Small intestine (tissue), 16 donors: ENCODE data around the gene ENAH. TPM values are rescaled to one million over a fixed set of nuclear protein-coding genes. Genes with fewer than 3 reads are reported as not detected.
"Not testable (repeated sequence)": the region's sequence is repeated elsewhere in the genome, so short reads cannot be mapped to it uniquely, and the experiment has no call there.

ENCODE experiments used
- DNase-seq, 2 donors: peaks; one replicate each; pipeline versions ENCODE4 v3.0.0 to v3.0.0-alpha.2; 2013
- FAIRE-seq: peaks from 2 replicates; lab custom pipeline; 2012; peaks lifted over from hg19 to GRCh38; lab: Jason Lieb, UNC
- H3K27ac ChIP-seq, 3 donors: one replicate each; pipeline ENCODE4 v1.5.1; 2013; ENCODE audit warnings: low read length in 2 of 3, mild to moderate bottlenecking in 2 of 3, control low read depth in 1 of 3, inconsistent platforms in 1 of 3, low read depth in 1 of 3, moderate library complexity in 1 of 3
- H3K27me3 ChIP-seq, 3 donors: one replicate each; pipeline ENCODE4 v1.6.1; 2013; ENCODE audit warnings: low read length in 3 of 3, inconsistent platforms in 1 of 3; ENCODE audit not compliant: control insufficient read depth in 3 of 3, insufficient read depth in 3 of 3
- H3K36me3 ChIP-seq, 3 donors: one replicate each; pipeline ENCODE4 v1.6.1; 2013; ENCODE audit warnings: low read length in 3 of 3, inconsistent platforms in 1 of 3, low read depth in 1 of 3, mild to moderate bottlenecking in 1 of 3, moderate library complexity in 1 of 3; ENCODE audit not compliant: control insufficient read depth in 3 of 3, insufficient read depth in 2 of 3
- H3K4me1 ChIP-seq, 3 donors: one replicate each; pipeline ENCODE4 v1.6.1; 2013; ENCODE audit warnings: low read length in 2 of 3, inconsistent platforms in 1 of 3, low read depth in 1 of 3, mild to moderate bottlenecking in 1 of 3, moderate library complexity in 1 of 3; ENCODE audit not compliant: control insufficient read depth in 3 of 3, insufficient read depth in 2 of 3
- H3K4me3 ChIP-seq, 3 donors: one replicate each; pipeline ENCODE4 v1.5.1; 2013; ENCODE audit warnings: low read length in 3 of 3, control low read depth in 1 of 3, inconsistent platforms in 1 of 3, low read depth in 1 of 3, mild to moderate bottlenecking in 1 of 3, moderate library complexity in 1 of 3
- H3K9me3 ChIP-seq, 2 donors: one replicate each; pipeline ENCODE4 v1.6.1; 2013; ENCODE audit warnings: low read depth in 1 of 2, low read length in 1 of 2; ENCODE audit not compliant: control insufficient read depth in 2 of 2, insufficient read depth in 1 of 2
- WGBS, 3 donors: extraction: QIAGEN DNeasy Blood & Tissue Kit; methylation state at CpG; one replicate each; pipeline ENCODE4 v1.1.7; 2013; 5-methylcytosine and 5-hydroxymethylcytosine counted together
- long read RNA-seq, 10 donors: transcript quantifications; one replicate each; lab custom pipeline, GENCODE V29; 2026
- polyA plus RNA-seq, 4 donors: library from polyadenylated mRNA; stranded (reverse) in 3 of 4; unstranded in 1 of 4; fragments of 200-250 nt in 3 of 4; fragments of 120-200 nt in 1 of 4; gene quantifications; one replicate each; pipeline versions ENCODE4 v1.2.1 to v1.2.3, GENCODE V29; 2013
- donor health status: healthy with polysubstance abuse.
- donor health status: control.
- donor health status: control.
- donor health status: Bipolar disorder and iron deficiency.
- donor health status: healthy.

Gene ENAH
- polyA plus RNA-seq, result 10 to 100 TPM in 2 of 4 donors, 1 to 10 TPM in 2; 4.5 to 26.0 (median 13.9) TPM
- long read RNA-seq, donor 1, result 0 reads
- long read RNA-seq, donor 2, result 0 reads
- long read RNA-seq, donor 3, partial matches to known transcripts, result 0 of 1 reads
- long read RNA-seq, donor 3, other reads (novel, unspliced or antisense), result 0 of 1 reads
- long read RNA-seq, donor 4, result 0 reads
- long read RNA-seq, donor 5, partial matches to known transcripts, result 0 of 1 reads
- long read RNA-seq, donor 5, other reads (novel, unspliced or antisense), result 0 of 1 reads
- long read RNA-seq, donor 6, partial matches to known transcripts, result 0 of 3 reads
- long read RNA-seq, donor 6, other reads (novel, unspliced or antisense), result 0 of 3 reads
- long read RNA-seq, donor 7, result 0 reads
- long read RNA-seq, donor 8, result 0 reads
- long read RNA-seq, donor 9, result 0 reads
- long read RNA-seq, donor 10, partial matches to known transcripts, result 5 of 9 reads
- long read RNA-seq, donor 10, other reads (novel, unspliced or antisense), result 0 of 9 reads

DNA sequence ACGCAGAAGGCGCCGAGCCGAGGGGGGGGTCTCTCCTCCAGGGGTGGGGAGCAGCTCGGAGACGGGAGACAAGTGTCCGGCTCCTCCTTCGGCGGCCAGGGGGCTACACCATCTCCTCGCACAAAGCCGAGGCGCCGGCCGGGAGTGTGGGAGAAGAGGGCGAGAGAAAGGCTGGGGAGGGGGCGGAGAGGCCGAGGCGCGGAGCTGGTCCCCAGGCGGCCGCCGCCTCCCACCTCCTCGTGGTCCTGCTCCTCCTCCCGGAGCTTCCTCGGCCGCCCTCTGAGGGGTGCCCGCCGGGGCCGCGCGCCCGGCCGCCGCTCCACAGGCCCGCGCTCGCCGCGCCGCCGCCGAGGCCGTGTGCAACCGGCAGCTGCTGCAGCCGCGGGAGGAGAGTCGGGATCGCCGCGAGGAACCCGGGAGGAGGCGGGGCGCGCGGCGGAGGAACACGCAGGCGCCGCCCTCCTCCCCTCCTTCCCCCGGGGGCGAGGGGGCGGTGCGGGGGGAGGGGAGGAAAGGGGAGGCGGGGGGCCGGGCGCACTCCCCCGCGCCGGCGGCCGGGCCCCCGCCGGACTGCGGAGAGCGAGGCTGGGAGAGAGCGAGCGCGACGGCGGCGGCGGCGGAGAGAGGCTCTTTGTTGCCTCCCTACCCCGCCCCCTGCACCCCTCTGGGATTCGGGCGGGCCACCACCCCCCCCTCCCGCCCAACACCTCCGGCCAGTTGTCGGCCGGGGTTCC, at the start of gene ENAH:
Gene ENAH (minus strand): TSS at position 395 of the 734 bp plus-strand sequence. CDS start 433 bp downstream, outside the sequence.
- Histone ChIP-seq H3K9me3 (no peaks in the 10 kb centered on the region), H3K4me1 (peaks cover 0 to 4% (median 0%) of the 10 kb centered on the region in 3 donors), H3K4me3 (peak within 1 kb of the TSS; percentile 74 to 90 (median 88)), H3K27me3 (no peaks in the 10 kb centered on the region), H3K36me3 (no peaks in the 10 kb centered on the region), H3K27ac (peak within 1 kb of the TSS; percentile 64 to 96 (median 86))
- peak; percentile 64 to 90 for DNase-seq
- no peak for FAIRE-seq
- WGBS, 3 donors, result 0 to 1% (median 0%) methylated on average over 7 to 82 of the region's 90 CpGs

DNA sequence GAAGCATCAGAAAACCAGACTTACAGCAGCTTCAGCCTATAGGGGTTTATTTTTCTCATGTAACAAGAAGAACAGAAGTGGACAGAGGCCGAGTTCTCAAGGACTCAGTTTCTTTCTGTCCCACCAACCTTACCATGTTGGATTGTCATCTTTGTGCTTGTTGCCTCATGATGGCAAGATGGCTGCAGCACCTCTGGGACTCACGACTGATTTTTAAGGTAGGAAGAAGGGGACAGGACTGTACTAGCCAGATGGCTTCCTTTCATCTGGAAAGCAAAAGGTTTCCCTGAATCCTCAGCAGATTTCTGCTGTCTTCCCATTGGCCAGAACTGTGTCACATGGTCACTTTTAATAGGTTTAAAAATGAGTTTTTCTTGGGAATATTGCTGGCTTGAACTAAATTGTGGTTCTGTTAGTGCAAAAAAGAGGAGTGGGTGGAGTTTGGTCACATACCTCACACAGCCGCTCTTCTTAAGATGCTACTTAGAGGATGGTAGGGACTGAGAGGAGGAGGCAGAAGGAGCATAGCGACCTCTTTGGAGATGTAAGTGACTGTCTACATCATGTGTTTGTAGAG, 48.1 kb upstream of the ENAH start:
- FAIRE-seq (no peak), DNase-seq (no peak)
- Histone ChIP-seq H3K9me3 (no peaks in the 10 kb centered on the region), H3K4me3 (no peak overlapping the region), H3K27me3 (no peaks in the 10 kb centered on the region), H3K36me3 (no peaks in the 10 kb centered on the region), H3K27ac (peak overlapping the region in 1 of 3 donors; percentile 45), H3K4me1 (peaks cover 0 to 4% (median 0%) of the 10 kb centered on the region in 3 donors)
- 85 to 100% (median 95%) methylated on average over 4 of the region's 4 CpGs for WGBS, 3 donors

DNA sequence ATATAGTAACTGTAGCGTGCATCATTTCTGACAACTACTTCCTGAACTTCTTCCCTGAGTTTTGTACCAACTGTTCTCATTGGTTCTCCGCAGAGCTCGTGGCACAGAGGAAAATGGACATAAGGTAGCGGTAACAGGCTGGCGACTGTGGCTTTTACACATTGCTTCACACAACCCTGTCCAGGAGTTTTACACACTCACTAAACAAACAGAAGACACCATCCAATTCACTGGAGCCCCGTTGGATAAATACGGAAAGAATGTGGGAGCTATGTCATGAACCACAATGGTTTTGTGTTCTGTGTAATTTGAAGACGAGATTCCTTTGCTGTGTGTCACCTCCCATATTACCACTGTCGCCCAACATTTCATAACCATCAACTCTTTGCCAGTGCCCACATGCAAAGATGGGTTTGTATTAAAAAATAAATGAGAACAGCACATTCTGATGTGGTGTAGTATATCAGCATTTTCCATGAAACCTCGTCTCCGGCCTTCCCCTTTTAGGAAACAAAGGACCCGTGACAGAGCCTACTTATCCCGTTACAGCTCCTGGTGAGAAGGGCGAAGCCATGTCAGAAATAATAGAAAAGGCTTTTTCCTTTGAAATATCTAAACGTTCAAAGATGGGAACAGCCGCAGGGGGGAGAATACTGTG, 47.4 kb upstream of the ENAH start:
- DNase-seq (no peak), FAIRE-seq (no peak)
- WGBS, 3 donors, result 76 to 82% (median 81%) methylated on average over 16 of the region's 16 CpGs
- H3K4me3 ChIP-seq, result no peak overlapping the region
- peaks cover 0 to 4% (median 0%) of the 10 kb centered on the region in 3 donors for H3K4me1 ChIP-seq
- peak overlapping the region in 1 of 3 donors; percentile 45 for H3K27ac ChIP-seq
- H3K36me3 ChIP-seq, result no peaks in the 10 kb centered on the region
- H3K9me3 ChIP-seq, result no peaks in the 10 kb centered on the region
- no peaks in the 10 kb centered on the region for H3K27me3 ChIP-seq

DNA sequence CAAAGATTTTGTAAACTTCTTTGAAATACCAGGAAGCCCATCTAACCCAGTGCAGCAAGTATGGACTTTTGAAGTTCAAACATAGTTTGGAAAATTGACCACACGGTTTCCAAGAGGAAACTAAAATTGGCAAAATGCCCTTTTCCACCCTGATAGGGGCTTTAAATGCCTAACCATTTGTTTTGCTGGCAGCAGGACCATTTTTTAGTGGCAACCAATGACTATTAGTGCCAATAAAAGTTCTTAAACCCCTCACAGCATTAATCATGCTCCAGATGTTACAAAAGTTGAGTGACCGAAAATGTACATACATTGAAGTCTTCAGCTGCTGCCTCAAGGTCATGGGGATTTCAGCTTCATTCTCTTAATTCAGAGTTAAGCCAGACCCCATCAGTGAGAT, 46.4 kb upstream of the ENAH start:
- H3K27me3 ChIP-seq, result no peaks in the 10 kb centered on the region
- peaks cover 0 to 5% (median 0%) of the 10 kb centered on the region in 3 donors for H3K4me1 ChIP-seq
- 36 to 45% (median 38%) methylated on average over 2 of the region's 2 CpGs for WGBS, 3 donors
- H3K9me3 ChIP-seq, result peaks cover 0 to 4% of the 10 kb centered on the region in 2 donors
- H3K36me3 ChIP-seq, result no peaks in the 10 kb centered on the region
- H3K4me3 ChIP-seq, result no peak overlapping the region
- no peak for DNase-seq
- no peak overlapping the region for H3K27ac ChIP-seq
- no peak for FAIRE-seq

DNA sequence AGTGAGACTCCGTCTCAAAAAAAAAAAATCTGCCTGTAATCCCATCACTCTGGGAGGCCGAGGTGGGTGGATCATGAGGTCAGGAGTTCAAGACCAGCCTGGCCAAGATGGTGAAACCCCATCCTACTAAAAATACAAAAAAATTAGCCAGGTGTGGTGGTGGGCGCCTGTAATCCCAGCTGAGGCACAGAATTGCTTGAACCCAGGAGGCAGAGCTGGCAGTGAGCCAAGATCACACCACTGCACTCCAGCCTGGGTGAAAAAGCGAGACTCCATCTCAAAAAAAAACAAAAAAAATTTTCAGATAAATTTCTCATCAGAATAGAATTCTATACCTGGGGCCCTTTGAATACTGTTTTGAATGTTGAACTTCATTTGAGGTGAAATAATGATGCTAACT, 45.3 kb upstream of the ENAH start:
- not testable (repeated sequence) for H3K4me3 ChIP-seq, H3K27ac ChIP-seq, H3K27me3 ChIP-seq, H3K4me1 ChIP-seq, DNase-seq, H3K36me3 ChIP-seq, FAIRE-seq, H3K9me3 ChIP-seq
- WGBS, 3 donors, result 88 to 91% (median 91%) methylated on average over 4 of the region's 4 CpGs

DNA sequence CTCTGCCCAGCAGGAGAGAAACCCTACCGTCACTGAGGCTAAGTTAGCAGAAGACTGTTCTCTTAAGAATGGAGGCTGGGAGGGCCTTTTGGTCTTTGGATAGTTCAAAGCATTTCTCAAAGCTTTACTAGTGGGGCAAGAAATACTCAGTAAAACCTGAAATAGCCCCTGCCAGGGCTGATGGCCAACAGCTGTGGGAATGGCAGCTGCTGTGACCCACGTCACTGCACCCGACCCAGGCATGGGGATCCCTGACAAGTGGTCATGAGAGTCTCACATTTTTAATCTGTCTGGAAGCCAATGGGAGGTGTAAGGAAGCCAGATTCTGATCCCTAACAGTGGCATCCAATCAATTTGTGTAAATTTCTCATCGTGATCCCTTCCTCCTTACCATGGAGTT, 44.5 kb upstream of the ENAH start:
- WGBS, 3 donors, result 61 to 75% (median 73%) methylated on average over 4 of the region's 4 CpGs
- DNase-seq (no peak), FAIRE-seq (no peak)
- Histone ChIP-seq H3K36me3 (no peaks in the 10 kb centered on the region), H3K27ac (peak overlapping the region in 1 of 3 donors; percentile 32), H3K4me1 (peaks cover 0 to 7% (median 0%) of the 10 kb centered on the region in 3 donors), H3K4me3 (no peak overlapping the region), H3K9me3 (peaks cover 0 to 4% of the 10 kb centered on the region in 2 donors), H3K27me3 (no peaks in the 10 kb centered on the region)

DNA sequence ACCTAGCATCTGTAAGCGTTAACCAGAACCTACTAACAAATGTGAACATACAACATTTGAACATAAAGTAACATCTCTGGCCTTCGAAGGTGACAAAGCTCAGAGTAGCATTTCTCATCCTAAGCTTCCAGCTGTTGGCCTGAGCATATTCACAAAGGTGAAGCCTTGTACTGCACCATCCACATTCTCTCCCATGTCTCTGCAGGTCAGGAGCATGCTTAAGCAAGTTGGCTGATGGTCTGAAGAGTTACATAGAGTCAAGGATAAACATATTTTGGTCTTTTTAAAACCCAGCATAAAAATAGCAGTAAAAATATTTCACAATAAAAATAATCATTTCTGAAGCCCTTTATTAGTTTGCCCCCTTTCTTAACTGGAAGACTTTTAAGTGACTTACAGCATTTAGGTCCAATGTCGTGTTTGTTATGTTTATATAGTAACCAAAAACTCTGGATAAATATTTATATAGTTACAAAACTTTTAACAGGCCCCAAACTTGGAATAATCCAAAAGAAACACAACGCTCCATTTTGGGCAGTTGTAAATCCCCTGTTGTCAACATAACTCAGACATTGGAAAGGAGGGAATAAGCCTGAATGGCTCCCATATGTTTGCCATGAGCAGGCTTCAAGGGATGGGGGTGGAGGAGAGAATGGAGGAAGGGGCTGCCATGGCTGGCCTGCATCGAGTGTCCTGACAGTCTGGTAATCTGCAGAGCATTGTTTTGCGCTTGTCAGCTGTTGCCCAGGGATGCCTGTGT, 42.8 kb upstream of the ENAH start:
- DNase-seq (no peak), FAIRE-seq (no peak)
- H3K36me3 ChIP-seq, result no peaks in the 10 kb centered on the region
- H3K4me1 ChIP-seq, result peaks cover 0 to 7% (median 0%) of the 10 kb centered on the region in 3 donors
- H3K27me3 ChIP-seq, result no peaks in the 10 kb centered on the region
- peaks cover 0 to 4% of the 10 kb centered on the region in 2 donors for H3K9me3 ChIP-seq
- no peak overlapping the region for H3K4me3 ChIP-seq
- H3K27ac ChIP-seq, result no peak overlapping the region
- 64 to 81% (median 79%) methylated on average over 6 of the region's 6 CpGs for WGBS, 3 donors
